Measurements from ENCODE around the gene RHBDD1. TPM values are rescaled to one million over a fixed set of nuclear protein-coding genes. Genes with fewer than 3 reads are reported as not detected.

RHBDD1 gene
- total RNA-seq, 1 donor from 2014 or later, result 31.3 TPM

DNA sequence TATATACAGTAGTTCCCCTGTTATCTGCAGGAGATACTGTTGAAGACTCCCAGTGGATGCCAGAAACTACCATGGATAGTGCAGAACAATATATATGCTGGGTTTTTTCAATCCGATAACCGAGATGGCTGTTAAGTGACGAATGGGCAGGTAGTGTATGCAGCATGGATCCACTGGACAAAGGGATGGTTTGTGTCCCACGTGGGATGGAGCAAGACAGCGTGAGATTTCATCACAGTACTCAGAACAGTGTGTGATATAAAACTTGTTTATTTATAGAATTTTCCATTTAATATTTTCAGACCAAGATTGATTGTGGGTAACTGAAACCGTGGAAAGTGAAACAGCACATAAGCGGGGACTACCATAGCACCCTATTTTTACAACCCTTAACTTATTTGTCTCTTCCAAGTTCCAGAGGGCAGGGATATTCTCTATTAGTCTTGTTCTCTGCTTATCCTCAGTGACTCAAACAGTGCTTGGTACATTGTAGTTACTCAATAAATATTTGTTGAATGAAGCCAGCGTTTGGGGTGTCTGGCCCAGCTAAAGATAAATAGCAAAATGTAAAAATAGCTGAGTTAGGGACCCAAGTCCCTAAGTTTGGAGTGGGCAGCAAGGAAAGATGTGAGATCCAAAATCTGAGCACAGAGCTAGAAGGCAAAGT is 50.0 kb downstream of the RHBDD1 start:
- DNase-seq (ENCODE audit: low read depth), result no peak

GRCh38 chr2:226887940-226888339 is 52.1 kb downstream of the RHBDD1 start:
- DNase-seq (ENCODE audit: low read depth), result peak; percentile 47

- peak; percentile 46 for DNase-seq (ENCODE audit: low read depth)
Observed at GRCh38 chr2:226888378-226888965, 52.6 kb downstream of the RHBDD1 start.

GRCh38 chr2:226888971-226889370 is 53.1 kb downstream of the RHBDD1 start:
- peak; percentile 49 for DNase-seq (ENCODE audit: low read depth)

DNA sequence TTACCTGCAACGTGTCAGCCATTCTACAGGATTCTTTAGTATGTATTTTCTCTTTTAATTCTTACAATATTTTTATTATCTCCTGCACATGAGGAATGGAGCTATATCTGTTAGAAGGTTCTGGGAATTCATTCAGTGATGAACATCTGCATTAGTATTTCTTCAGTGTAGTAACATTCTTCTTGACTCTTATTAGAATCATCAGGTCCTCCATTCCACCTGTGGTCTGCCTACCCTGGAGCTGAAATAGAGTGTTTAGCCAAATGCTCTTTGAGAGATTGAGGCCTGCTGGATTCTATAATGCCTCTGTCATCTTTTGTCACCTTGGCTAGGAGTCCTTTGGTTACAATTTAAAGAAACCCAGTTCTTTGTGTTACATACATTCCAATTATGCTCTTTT is 54.4 kb downstream of the RHBDD1 start:
- DNase-seq (ENCODE audit: low read depth), result no peak

- DNase-seq (ENCODE audit: low read depth), result peak; percentile 44
Observed at GRCh38 chr2:226891780-226892590, 56.1 kb downstream of the RHBDD1 start.

DNA sequence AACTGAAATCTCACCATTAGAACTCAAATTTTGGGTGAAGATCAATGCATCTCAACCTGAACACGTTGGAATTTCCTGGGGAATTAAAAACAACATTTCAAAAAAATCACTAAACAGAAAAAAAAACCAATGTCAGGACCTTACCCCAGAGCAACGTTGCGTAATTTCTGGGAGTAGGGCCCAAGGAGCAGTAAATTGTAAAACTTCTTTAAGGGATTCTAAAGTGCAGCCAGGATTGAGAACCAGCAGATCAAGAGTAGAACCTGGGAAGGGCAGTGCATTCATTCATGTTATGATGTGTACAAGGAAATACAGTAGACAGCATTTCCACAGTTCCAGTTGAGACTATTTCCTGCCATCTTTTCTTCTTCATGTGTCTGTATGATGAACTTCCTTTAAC is 56.9 kb downstream of the RHBDD1 start:
- peak; percentile 42 for DNase-seq (ENCODE audit: low read depth)

DNA sequence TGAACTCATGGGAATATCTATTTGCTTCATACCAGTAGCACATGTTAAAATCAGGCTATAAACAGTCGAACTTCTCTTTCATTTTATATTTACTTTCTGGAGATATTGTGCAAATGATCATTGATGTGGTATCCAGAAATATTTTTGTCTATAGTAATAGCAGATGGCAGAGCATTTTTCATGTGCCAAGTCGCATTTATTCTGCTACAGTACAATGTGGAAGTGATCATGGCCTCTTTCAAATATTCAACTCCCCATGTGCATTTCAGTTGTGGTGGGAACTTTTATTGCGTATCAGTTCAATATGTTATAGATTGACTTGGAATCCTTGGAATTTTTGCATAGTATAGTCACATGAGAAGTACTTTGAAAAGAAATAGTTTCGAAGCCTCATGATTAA is 57.4 kb downstream of the RHBDD1 start:
- DNase-seq (ENCODE audit: low read depth), result no peak

GRCh38 chr2:226894752-226895151 is 58.9 kb downstream of the RHBDD1 start:
- no peak for DNase-seq (ENCODE audit: low read depth)

GRCh38 chr2:226895579-226895978 is 59.7 kb downstream of the RHBDD1 start:
- DNase-seq (ENCODE audit: low read depth), result no peak

GRCh38 chr2:226898121-226898520 is 62.3 kb downstream of the RHBDD1 start:
- no peak for DNase-seq (ENCODE audit: low read depth)

DNA sequence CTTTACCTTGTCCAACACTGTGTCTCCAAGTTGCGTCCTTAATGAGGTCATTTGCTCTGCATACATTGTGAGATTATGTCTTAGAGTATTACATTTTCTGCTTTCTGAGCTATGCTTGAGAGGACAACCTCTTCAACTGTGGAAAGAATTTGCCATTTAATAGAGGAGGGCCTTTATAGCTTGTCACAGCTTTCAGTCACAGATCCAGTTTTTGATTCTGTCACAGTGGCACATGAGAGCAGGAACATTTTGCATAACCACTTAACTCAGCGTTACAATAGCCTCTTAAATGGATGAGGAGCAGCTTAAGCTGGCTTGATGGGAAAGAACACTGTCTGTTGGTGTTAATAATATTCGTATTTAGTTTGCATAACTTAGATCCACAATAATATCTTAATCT is 63.0 kb downstream of the RHBDD1 start:
- DNase-seq (ENCODE audit: low read depth), result no peak

DNA sequence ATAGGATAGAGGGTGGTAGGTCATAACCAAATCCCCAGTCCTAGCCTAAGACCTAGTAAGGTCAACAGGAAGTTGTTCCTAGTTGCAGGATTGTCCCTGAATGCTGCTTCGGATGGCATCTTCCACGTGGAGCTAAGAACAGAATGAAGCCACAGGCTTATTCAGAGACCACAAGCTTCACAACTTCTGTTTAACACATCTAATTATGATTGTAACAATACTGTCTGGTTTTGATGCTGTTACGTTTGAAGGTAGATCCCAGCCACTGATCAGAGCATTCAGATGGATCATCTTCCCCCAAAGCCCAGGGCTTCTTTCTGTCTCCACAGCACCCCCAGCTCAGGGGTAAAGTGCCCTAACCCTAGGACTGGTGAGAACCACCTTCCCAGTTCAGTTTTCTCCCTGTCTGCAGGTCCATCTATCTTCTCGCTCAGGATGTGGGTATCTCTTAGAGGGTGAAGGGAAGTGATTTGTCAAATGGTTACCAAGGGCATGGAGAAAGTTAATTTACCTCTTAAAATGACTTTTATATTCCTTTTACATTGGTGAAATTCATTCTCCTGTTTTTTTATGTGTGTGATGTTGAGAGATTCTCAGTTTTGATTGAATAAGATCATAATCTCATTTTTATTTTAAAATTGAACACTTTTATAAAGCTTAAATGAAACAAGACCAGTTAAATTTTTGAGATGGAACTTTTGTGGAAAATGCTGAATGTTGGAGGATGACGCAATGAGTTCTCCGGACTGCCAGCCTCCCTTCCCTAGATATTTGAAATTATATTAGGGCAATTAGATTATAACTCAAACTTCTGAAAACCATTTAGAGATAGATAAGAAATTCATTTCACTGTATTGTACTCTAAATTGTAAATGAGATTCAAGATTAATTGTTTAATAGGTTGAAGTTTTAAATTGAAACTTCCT is 66.5 kb downstream of the RHBDD1 start:
- DNase-seq (ENCODE audit: low read depth), result no peak

GRCh38 chr2:226903179-226903578 is 67.3 kb downstream of the RHBDD1 start:
- peak; percentile 52 for DNase-seq (ENCODE audit: low read depth)

DNA sequence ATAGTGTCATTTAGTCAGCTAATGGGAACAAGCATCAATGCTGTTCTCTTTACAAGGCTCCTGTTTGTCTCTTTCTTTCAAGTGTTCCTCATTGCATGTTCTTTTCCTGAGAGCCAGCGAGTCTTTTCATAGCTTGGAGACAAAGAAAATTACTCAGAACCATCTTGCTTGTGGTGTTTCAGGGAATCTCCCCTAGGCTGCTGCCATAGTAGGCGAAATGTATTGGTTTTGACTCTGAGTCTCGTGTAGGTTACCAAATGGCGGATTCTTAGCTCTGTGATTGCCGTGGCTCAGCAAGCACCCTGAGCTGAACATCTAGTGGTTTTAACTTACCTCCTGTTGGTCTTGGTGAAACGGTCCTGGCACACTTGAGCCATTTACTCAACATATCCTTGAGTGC is 68.7 kb downstream of the RHBDD1 start:
- DNase-seq (ENCODE audit: low read depth), result no peak

- DNase-seq (ENCODE audit: low read depth), result no peak
Observed at GRCh38 chr2:226905718-226906117, 69.9 kb downstream of the RHBDD1 start.

DNA sequence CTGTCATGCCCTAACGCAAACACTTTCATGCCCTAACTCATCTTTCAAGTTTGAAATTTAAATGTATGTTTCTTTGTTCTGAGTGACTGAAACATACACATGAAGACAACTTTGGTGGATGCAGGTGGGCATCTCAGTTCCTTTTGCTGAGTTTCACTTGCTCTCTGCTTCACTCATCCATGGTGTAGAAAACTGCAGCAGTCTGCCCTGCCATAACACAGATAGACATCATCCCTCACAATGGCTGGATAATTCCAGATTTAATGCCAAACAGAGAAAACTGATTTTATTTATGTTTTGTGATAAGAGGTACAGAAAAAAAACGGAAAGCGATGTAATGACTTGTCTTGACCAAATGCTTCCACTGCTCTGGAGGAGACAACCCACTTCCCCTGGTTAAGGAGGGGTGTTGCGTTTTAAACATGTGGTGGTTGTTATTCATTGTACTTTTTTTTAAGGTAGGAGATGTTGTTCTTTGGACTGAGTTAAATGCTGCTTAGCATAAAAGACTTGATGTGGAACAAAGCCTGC is 70.4 kb downstream of the RHBDD1 start:
- no peak for DNase-seq (ENCODE audit: low read depth)

DNA sequence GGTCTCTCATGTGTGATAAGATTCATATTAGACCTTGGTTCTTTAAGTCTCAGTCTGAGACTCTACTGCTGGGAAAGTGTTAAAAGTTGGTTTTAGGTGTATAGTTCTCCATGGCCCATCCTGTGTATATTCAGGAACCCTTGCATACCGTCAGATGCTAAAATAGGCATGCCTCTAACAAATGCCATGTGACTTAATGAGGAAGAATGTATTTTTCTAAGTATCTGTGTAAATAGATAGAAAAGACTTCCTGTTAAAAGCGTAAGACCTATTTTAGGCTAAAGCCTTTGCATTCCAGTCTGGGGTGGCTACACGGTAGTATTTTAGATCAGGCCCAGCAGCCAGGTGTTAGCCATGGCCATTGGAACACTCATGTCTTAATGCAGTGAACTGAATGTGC is 73.3 kb downstream of the RHBDD1 start:
- no peak for DNase-seq (ENCODE audit: low read depth)

- DNase-seq (ENCODE audit: low read depth), result no peak
Observed at GRCh38 chr2:226909836-226910235, 74.0 kb downstream of the RHBDD1 start.

DNA sequence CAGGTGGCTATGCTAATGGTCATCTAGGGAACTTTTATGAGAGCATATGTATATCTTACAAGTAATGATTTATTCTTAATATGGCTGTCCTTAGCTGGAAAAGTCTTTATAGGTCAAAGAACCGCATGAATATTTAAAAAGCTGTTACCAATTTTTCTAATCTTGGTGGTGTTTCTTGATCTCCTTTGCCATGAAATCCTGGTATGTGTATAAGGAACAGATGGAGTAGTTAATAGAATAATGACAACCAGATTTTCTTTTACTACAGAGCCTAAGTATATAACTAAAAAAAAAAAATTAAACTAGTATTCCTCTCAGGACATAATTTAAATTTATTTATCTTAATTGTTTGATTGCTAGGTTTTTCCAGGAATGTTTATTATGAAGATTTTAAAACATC is 74.5 kb downstream of the RHBDD1 start:
- no peak for DNase-seq (ENCODE audit: low read depth)

DNA sequence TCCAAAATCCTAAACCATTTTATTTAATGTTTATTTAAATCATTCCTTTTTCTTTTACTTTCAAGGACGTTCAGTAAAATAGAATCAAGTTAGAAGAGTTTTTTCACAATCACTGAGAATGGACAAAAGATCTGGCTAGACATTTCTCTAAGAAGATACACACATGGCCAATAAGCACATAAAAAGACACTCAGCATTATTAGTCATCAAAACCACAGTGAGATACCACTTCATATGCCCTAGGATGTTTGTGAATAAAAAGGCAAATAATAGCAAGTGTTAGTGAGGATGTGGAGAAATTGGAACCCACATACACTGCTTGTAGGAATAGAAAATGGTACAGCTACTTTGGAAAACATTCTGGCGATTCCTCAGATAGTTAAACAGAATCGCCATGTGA is 76.1 kb downstream of the RHBDD1 start:
- peak; percentile 33 for DNase-seq (ENCODE audit: low read depth)

GRCh38 chr2:226913641-226914040 is 77.8 kb downstream of the RHBDD1 start:
- DNase-seq (ENCODE audit: low read depth), result no peak
